ENCODE measurements around the gene TADA2B.

The TADA2B gene

GRCh38 chr4:7086384-7086783 lies 43.2 kb downstream of the TADA2B start:
- DNase-seq = no peak

GRCh38 chr4:7087036-7087435 lies 43.9 kb downstream of the TADA2B start:
- DNase-seq = no peak

- no peak for DNase-seq
These were observed 46.2 kb downstream of the TADA2B start for GRCh38 chr4:7089213-7089986.

GRCh38 chr4:7092026-7092425 lies 48.9 kb downstream of the TADA2B start:
- no peak for DNase-seq

- no peak for DNase-seq
These were observed 51.7 kb downstream of the TADA2B start for GRCh38 chr4:7094916-7095315.

- DNase-seq = no peak
These were observed 52.5 kb downstream of the TADA2B start for GRCh38 chr4:7095611-7096155.

GRCh38 chr4:7096236-7096635 lies 53.1 kb downstream of the TADA2B start:
- no peak for DNase-seq

GRCh38 chr4:7101692-7102515 lies 58.7 kb downstream of the TADA2B start:
- DNase-seq = peak; percentile 72

- DNase-seq = peak; percentile 16
These were observed 59.3 kb downstream of the TADA2B start for GRCh38 chr4:7102516-7102909.

- peak; percentile 88 for DNase-seq
These were observed 59.9 kb downstream of the TADA2B start for GRCh38 chr4:7103031-7103606.

GRCh38 chr4:7103607-7104365 lies 60.6 kb downstream of the TADA2B start:
- DNase-seq = no peak

- DNase-seq = no peak
These were observed 61.3 kb downstream of the TADA2B start for GRCh38 chr4:7104366-7105031.

GRCh38 chr4:7105276-7105675 lies 62.1 kb downstream of the TADA2B start:
- no peak for DNase-seq

GRCh38 chr4:7107166-7107905 lies 64.2 kb downstream of the TADA2B start:
- no peak for DNase-seq
